Mesothelial cell of epicardium (in vitro differentiated cells): ENCODE data around the gene UBE2R2. TPM values are rescaled to one million over a fixed set of nuclear protein-coding genes. Genes with fewer than 3 reads are reported as not detected.
"Not testable (repeated sequence)": the region's sequence is repeated elsewhere in the genome, so short reads cannot be mapped to it uniquely, and the experiment has no call there.

Experiments
- DNase-seq, 2 experiments: peaks; one replicate each; pipeline ENCODE4 v3.0.0; 2021; ENCODE audit warnings: low spot score in 2 of 2; ENCODE audit not compliant: unreplicated experiment in 2 of 2
- H3K27ac Mint-ChIP-seq: 2 replicates; pipeline ENCODE4 v1.8.0; 2021; ENCODE audit warnings: mixed read lengths
- H3K27me3 Mint-ChIP-seq: 2 replicates; pipeline ENCODE4 v1.8.0; 2021; ENCODE audit warnings: low read depth, mixed read lengths
- H3K36me3 Mint-ChIP-seq: 2 replicates; pipeline ENCODE4 v1.8.0; 2021; ENCODE audit warnings: mixed read lengths
- H3K4me1 Mint-ChIP-seq: 2 replicates; pipeline ENCODE4 v1.8.0; 2021; ENCODE audit warnings: mixed read lengths
- H3K4me3 Mint-ChIP-seq: 2 replicates; pipeline ENCODE4 v1.8.0; 2021; ENCODE audit warnings: mild to moderate bottlenecking, moderate library complexity, mixed read lengths
- H3K9me3 Mint-ChIP-seq: 2 replicates; pipeline ENCODE4 v1.8.0; 2021; ENCODE audit warnings: mixed read lengths
- total RNA-seq: library from RNA; stranded (reverse); gene quantifications from 3 replicates; pipeline ENCODE4 v1.2.1, GENCODE V29; 2021
- TF ChIP-seq, protein P1 (sequence below): fragments of 200-600 bp; sonication (generic); IDR thresholded peaks from one replicate; pipeline ENCODE4 v1.5.0; 2021; ENCODE audit warnings: antibody characterized with exemption; ENCODE audit not compliant: unreplicated experiment

The UBE2R2 gene
- total RNA-seq, 1 donor from 2014 or later = 59.9 TPM

DNA sequence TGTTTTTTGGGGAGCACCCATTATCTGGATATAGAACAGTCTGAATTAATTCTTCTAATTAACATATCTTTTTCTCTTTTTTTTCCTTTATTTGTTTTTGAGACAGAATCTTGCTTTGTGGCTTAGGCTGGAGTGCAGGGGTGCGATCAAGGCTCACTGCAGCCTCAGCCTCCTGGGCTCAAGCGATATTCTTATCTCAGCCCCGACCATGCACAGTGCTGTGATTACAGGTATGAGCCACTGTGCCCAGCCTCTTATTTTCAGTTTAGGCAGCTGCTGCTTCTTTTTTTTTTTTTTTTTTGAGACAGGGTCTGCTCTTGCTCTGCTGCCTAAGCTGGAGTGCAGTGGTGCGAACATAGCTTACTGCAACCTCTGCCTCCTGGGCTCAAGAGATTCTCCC lies 20.2 kb downstream of the UBE2R2 start:
- DNase-seq = no peak
- Mint-ChIP-seq H3K27me3 (no peaks in the 10 kb centered on the region), H3K4me3 (no peak overlapping the region), H3K4me1 (peaks cover 16% of the 10 kb centered on the region), H3K36me3 (no peaks in the 10 kb centered on the region), H3K27ac (no peak overlapping the region), H3K9me3 (no peaks in the 10 kb centered on the region)
- TF ChIP-seq, protein P1, sequence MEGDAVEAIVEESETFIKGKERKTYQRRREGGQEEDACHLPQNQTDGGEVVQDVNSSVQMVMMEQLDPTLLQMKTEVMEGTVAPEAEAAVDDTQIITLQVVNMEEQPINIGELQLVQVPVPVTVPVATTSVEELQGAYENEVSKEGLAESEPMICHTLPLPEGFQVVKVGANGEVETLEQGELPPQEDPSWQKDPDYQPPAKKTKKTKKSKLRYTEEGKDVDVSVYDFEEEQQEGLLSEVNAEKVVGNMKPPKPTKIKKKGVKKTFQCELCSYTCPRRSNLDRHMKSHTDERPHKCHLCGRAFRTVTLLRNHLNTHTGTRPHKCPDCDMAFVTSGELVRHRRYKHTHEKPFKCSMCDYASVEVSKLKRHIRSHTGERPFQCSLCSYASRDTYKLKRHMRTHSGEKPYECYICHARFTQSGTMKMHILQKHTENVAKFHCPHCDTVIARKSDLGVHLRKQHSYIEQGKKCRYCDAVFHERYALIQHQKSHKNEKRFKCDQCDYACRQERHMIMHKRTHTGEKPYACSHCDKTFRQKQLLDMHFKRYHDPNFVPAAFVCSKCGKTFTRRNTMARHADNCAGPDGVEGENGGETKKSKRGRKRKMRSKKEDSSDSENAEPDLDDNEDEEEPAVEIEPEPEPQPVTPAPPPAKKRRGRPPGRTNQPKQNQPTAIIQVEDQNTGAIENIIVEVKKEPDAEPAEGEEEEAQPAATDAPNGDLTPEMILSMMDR = no peak

DNA sequence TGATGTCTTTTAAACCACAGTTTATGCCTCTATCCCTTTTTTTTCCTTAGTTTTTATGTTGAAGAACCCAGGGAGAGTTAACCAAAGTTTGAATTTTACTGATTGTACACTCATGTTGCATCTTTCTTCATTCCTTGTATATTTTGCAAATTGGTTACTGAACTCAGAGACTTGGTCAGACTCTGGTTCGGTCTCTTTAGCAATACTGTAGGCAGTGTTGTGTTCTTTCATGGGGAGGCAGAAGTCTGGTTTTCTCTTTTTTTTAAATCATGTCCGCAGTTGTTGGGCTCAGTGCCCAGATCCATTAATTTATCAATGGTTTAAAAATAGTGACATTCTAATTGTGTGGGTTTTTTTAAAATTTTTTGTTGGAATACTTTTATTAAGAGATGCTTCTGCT lies 23.4 kb downstream of the UBE2R2 start:
- H3K4me1 Mint-ChIP-seq = peaks cover 22% of the 10 kb centered on the region
- H3K27ac Mint-ChIP-seq = peak overlapping the region; percentile 53
- no peak overlapping the region for H3K4me3 Mint-ChIP-seq
- peaks cover 2% of the 10 kb centered on the region for H3K36me3 Mint-ChIP-seq
- DNase-seq = no peak
- TF ChIP-seq, protein P1 = no peak
- H3K27me3 Mint-ChIP-seq = no peaks in the 10 kb centered on the region
- no peaks in the 10 kb centered on the region for H3K9me3 Mint-ChIP-seq

DNA sequence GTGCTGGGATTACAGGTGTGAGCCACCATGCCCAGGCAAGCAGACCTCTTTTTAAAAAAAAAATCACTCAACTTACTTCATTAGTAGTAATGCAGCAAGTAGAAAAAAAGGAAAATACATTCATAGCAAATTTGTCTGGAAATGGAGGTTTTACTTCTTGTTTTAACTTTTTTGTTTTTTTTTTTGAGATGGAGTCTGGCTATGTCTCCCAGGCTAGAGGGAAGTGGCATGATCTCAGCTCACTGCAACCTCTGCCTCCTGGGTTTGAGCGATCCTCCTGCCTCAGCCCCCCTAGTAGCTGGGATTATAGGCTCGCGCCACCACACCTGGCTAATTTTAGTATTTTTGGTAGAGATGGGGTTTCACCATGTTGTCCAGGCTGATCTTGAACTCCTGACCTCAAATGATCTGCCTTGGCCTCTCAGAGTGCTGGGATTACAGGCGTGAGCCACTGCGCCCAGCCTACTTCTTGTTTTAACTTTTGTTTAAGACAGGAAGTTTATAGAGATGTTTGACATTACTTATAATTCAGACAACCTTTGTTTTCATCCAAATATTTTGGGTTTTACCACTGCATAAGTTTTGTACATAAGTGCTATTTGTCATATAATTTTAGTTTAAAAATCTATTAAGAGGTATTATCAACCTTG lies 26.5 kb downstream of the UBE2R2 start:
- H3K9me3 Mint-ChIP-seq = peaks cover 2% of the 10 kb centered on the region
- H3K36me3 Mint-ChIP-seq = peaks cover 4% of the 10 kb centered on the region
- peak overlapping the region; percentile 61 for H3K27ac Mint-ChIP-seq
- H3K4me1 Mint-ChIP-seq = peaks cover 25% of the 10 kb centered on the region
- H3K4me3 Mint-ChIP-seq = no peak overlapping the region
- no peak for DNase-seq
- no peaks in the 10 kb centered on the region for H3K27me3 Mint-ChIP-seq
- TF ChIP-seq, protein P1 = no peak

DNA sequence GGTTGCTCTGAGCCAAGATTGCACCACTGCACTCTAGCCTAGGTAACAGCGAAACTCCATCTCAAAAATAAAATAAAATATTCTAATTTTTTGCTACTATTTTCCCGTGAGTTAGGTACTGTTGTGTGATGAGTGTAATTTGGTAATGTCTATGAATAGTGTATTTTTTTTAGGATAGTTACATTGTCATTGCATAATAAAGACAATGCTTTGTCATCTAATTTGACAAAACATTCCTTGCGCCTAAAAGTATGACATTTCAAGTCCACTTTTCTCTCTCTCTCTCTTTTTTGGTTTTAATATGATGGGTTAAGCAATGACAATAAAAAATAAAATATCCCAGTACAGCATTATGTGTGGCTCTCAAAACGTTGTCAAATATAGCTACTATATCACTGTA lies 29.3 kb downstream of the UBE2R2 start:
- Mint-ChIP-seq H3K9me3 (peaks cover 2% of the 10 kb centered on the region), H3K36me3 (peaks cover 4% of the 10 kb centered on the region), H3K27me3 (no peaks in the 10 kb centered on the region), H3K4me1 (peaks cover 32% of the 10 kb centered on the region), H3K4me3 (no peak overlapping the region), H3K27ac (no peak overlapping the region)
- TF ChIP-seq, protein P1 = no peak
- DNase-seq = no peak

DNA sequence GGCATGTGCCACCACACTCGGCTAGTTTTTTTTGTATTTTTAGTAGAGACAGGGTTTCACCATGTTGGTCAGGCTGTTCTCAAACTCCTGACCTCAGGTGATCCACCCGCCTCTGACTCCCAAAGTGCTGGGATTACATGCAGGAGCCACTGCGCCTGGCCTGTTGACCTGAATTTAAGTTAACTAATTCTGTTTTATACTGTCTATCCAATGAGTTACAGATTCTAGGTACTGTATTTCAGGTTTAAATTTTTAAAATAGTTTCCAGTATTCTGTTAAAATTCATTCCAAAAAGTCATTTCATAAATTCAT lies 30.9 kb downstream of the UBE2R2 start:
- H3K36me3 Mint-ChIP-seq, H3K9me3 Mint-ChIP-seq, H3K27ac Mint-ChIP-seq, H3K4me3 Mint-ChIP-seq, H3K27me3 Mint-ChIP-seq, DNase-seq: not testable (repeated sequence)
- H3K4me1 Mint-ChIP-seq = peaks cover 26% of the 10 kb centered on the region

DNA sequence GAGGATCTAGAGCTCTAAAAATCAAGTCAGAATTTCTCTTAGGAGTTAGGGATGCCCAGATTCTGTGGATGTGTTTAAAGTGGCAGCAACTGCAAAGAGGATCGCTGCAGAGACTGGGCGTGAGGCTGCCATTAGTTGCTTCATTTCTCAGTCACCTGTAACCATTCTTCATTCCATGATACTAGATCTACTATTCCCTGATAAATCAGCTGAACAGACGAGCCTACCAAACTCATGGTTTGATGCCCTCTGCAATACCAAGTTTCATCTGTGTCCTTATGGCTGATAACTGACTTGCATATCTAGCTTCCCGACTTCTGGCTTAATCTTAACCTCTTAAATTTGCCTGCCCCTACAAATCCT lies 33.3 kb downstream of the UBE2R2 start:
- peaks cover 7% of the 10 kb centered on the region for H3K36me3 Mint-ChIP-seq
- H3K9me3 Mint-ChIP-seq = peaks cover 2% of the 10 kb centered on the region
- peak overlapping the region; percentile 50 for H3K27ac Mint-ChIP-seq
- TF ChIP-seq, protein P1 = no peak
- H3K4me1 Mint-ChIP-seq = peaks cover 30% of the 10 kb centered on the region
- no peak overlapping the region for H3K4me3 Mint-ChIP-seq
- H3K27me3 Mint-ChIP-seq = no peaks in the 10 kb centered on the region
- no peak for DNase-seq
